ENCODE results near the gene NTRK1.
"Not testable (repeated sequence)": the region's sequence is repeated elsewhere in the genome, so short reads cannot be mapped to it uniquely, and the experiment has no call there.

The NTRK1 gene

GRCh38 chr1:156925154-156926010 lies 64.7 kb downstream of the NTRK1 start:
- Histone ChIP-seq H2AFZ (ENCODE audit: low read depth) (no peak overlapping the region), H3K9ac (no peak overlapping the region), H3K27ac (no peak overlapping the region), H3K4me1 (ENCODE audit: low read depth, poor library complexity, severe bottlenecking) (peaks cover 31% of the 10 kb centered on the region), H4K20me1 (ENCODE audit: insufficient read depth) (no peaks in the 10 kb centered on the region; the same call in 1 of the 2 replicates), H3K4me3 (IDR thresholded peaks at IDR 0.05; ENCODE audit: insufficient read depth, low read depth, low read length) (peak overlapping the region; percentile 49), H3K79me2 (ENCODE audit: insufficient read depth, low read depth) (no peaks in the 10 kb centered on the region), H3K27me3 (ENCODE audit: insufficient read depth, low read depth) (peaks cover 88% of the 10 kb centered on the region), H3K4me2 (peak overlapping the region; percentile 47), H3K36me3 (ENCODE audit: insufficient read depth) (no peaks in the 10 kb centered on the region)
- TF ChIP-seq, protein P1, sequence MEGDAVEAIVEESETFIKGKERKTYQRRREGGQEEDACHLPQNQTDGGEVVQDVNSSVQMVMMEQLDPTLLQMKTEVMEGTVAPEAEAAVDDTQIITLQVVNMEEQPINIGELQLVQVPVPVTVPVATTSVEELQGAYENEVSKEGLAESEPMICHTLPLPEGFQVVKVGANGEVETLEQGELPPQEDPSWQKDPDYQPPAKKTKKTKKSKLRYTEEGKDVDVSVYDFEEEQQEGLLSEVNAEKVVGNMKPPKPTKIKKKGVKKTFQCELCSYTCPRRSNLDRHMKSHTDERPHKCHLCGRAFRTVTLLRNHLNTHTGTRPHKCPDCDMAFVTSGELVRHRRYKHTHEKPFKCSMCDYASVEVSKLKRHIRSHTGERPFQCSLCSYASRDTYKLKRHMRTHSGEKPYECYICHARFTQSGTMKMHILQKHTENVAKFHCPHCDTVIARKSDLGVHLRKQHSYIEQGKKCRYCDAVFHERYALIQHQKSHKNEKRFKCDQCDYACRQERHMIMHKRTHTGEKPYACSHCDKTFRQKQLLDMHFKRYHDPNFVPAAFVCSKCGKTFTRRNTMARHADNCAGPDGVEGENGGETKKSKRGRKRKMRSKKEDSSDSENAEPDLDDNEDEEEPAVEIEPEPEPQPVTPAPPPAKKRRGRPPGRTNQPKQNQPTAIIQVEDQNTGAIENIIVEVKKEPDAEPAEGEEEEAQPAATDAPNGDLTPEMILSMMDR (conservative IDR thresholded peaks at IDR 0.05; ENCODE audit: low read depth, low read length), result no peak

DNA sequence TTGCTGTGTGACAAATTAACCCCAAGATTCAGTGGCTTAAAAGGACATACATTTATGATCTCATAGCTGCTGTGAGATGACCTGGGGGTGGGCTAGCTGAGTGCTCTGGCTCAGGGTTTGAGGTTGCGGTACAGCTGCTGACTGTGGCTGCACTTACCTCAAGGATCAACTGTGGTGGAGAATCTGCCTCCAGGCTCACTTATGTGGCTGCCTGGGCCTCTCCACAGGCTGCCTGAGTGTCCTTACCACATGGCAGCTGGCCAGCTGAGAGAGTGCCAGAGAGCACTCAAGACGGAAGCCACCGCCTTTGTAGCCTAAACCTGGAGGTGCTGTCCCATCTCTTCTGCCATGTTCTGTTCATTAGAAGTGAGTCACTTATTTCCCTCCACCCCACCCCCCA lies 65.5 kb downstream of the NTRK1 start:
- peak overlapping the region; percentile 49 for H3K4me3 ChIP-seq (IDR thresholded peaks at IDR 0.05; ENCODE audit: insufficient read depth, low read depth, low read length)
- no peak overlapping the region for H3K27ac ChIP-seq
- TF ChIP-seq, protein P1 (conservative IDR thresholded peaks at IDR 0.05; ENCODE audit: low read depth, low read length), result no peak
- H3K79me2 ChIP-seq (ENCODE audit: insufficient read depth, low read depth), result no peaks in the 10 kb centered on the region
- H4K20me1 ChIP-seq (ENCODE audit: insufficient read depth), result no peaks in the 10 kb centered on the region; the same call in 1 of the 2 replicates
- peak overlapping the region; percentile 47 for H3K4me2 ChIP-seq
- H3K4me1 ChIP-seq (ENCODE audit: low read depth, poor library complexity, severe bottlenecking), result peaks cover 31% of the 10 kb centered on the region
- no peak overlapping the region for H2AFZ ChIP-seq (ENCODE audit: low read depth)
- H3K36me3 ChIP-seq (ENCODE audit: insufficient read depth), result no peaks in the 10 kb centered on the region
- peaks cover 88% of the 10 kb centered on the region for H3K27me3 ChIP-seq (ENCODE audit: insufficient read depth, low read depth)
- no peak overlapping the region for H3K9ac ChIP-seq

- not testable (repeated sequence) for H3K36me3 ChIP-seq (ENCODE audit: insufficient read depth); H3K79me2 ChIP-seq (ENCODE audit: insufficient read depth, low read depth); H4K20me1 ChIP-seq (ENCODE audit: insufficient read depth); H3K27ac ChIP-seq; H3K9ac ChIP-seq; H2AFZ ChIP-seq (ENCODE audit: low read depth); H3K4me3 ChIP-seq (IDR thresholded peaks at IDR 0.05; ENCODE audit: insufficient read depth, low read depth, low read length)
- H3K27me3 ChIP-seq (ENCODE audit: insufficient read depth, low read depth), result peaks cover 88% of the 10 kb centered on the region
- H3K4me2 ChIP-seq, result peak overlapping the region; percentile 20
- H3K4me1 ChIP-seq (ENCODE audit: low read depth, poor library complexity, severe bottlenecking), result peaks cover 31% of the 10 kb centered on the region
These were observed 66.0 kb downstream of the NTRK1 start for GRCh38 chr1:156926695-156927094.

- Histone ChIP-seq H3K4me1 (ENCODE audit: low read depth, poor library complexity, severe bottlenecking) (peaks cover 31% of the 10 kb centered on the region), H3K4me2 (peak overlapping the region; percentile 20; the same call in 1 of the 2 replicates), H3K27me3 (ENCODE audit: insufficient read depth, low read depth) (peaks cover 88% of the 10 kb centered on the region), H3K79me2 (ENCODE audit: insufficient read depth, low read depth) (no peaks in the 10 kb centered on the region), H3K36me3 (ENCODE audit: insufficient read depth) (no peaks in the 10 kb centered on the region), H4K20me1 (ENCODE audit: insufficient read depth) (no peaks in the 10 kb centered on the region; the same call in 1 of the 2 replicates), H3K9ac (no peak overlapping the region), H2AFZ (ENCODE audit: low read depth) (0 out of 2 replicates have a peak overlapping the region, but pooled peaks have one; percentile 9), H3K27ac (no peak overlapping the region), H3K4me3 (IDR thresholded peaks at IDR 0.05; ENCODE audit: insufficient read depth, low read depth, low read length) (no peak overlapping the region)
- TF ChIP-seq, protein P1 (conservative IDR thresholded peaks at IDR 0.05; ENCODE audit: low read depth, low read length), result peak; percentile 89
These were observed 66.8 kb downstream of the NTRK1 start for GRCh38 chr1:156927215-156928042.

Data from KMS-11 (cell line).